Measurements from ENCODE around the gene KLHL30.

DNA sequence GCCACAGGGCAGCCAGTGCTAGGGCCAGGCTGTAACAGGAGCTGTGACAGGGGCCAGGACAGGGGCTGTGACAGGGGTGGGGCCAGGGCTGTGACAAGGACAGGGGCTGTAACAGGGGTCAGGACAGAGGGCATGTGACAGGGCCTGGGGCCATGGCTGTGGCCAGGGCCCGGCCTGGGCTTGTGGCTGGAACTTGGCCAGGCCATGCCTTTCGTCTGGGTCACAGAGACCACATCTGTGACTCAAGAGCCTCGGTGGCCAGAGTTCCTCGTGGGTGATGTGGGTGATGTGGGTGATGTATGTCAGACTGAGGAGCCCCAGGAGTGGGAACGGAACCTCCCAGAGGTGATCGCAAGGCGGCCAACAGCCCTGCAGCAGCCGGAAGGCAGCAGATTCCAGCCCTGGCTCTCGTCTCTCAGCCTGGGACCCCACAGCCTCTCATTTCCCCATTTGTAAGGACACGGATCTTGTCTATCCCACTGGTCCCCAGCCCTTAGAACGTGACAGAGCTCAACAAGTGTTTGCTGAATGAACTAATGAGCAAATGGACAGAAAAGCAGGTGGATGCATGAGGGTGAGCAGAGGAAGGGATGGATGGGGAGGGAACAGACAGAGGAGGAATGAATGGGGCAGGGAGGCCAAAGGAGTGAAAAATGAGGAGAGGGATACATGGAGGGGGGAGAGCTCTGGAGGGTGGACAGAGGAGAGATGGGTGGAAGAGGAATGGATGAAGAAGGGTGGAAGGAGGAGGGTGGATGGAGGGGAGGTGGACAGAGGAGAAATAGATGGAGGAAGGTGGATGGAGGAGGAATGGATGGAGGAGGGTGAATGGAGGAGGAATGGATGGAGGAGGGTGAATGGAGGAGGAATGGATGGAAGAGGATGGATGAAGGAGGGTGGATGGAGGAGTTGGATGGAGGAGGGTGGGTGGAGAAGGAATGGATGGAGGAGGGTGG, 21.0 kb upstream of the KLHL30 start:
- TF ChIP-seq, protein P1, sequence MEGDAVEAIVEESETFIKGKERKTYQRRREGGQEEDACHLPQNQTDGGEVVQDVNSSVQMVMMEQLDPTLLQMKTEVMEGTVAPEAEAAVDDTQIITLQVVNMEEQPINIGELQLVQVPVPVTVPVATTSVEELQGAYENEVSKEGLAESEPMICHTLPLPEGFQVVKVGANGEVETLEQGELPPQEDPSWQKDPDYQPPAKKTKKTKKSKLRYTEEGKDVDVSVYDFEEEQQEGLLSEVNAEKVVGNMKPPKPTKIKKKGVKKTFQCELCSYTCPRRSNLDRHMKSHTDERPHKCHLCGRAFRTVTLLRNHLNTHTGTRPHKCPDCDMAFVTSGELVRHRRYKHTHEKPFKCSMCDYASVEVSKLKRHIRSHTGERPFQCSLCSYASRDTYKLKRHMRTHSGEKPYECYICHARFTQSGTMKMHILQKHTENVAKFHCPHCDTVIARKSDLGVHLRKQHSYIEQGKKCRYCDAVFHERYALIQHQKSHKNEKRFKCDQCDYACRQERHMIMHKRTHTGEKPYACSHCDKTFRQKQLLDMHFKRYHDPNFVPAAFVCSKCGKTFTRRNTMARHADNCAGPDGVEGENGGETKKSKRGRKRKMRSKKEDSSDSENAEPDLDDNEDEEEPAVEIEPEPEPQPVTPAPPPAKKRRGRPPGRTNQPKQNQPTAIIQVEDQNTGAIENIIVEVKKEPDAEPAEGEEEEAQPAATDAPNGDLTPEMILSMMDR (IDR thresholded peaks at IDR 0.05): no peak
- no peak for TF ChIP-seq POLR2AphosphoS5 (IDR thresholded peaks at IDR 0.05)

All from transverse colon (tissue), 4 donors.